ENCODE results near the gene NR2C2. TPM values are rescaled to one million over a fixed set of nuclear protein-coding genes. Genes with fewer than 3 reads are reported as not detected.
A peak's percentile ranks its signal among the peaks of the same experiment; 100 is the strongest.

NR2C2 gene
- total and polyA plus RNA-seq, 9 of the 15 experiments (the other 6 are each of a cell fraction or from before 2014, with no cell fraction given), result 6.1 to 33.0 (median 14.6) TPM

- TF ChIP-seq CREB3 (tag; conservative IDR thresholded peaks at IDR 0.05; ENCODE audit: low read depth) (no peak), SIN3B (IDR thresholded peaks at IDR 0.05; ENCODE audit: low read depth) (no peak), HMG20A (CRISPR knock-in tag; conservative IDR thresholded peaks at IDR 0.05) (no peak), FOXJ2 (tag; IDR thresholded peaks at IDR 0.05) (0 out of 2 replicates have a peak, but pooled peaks have one; percentile 48), HINFP (tag; conservative IDR thresholded peaks at IDR 0.05; ENCODE audit: low read depth) (no peak), FOXA3 (CRISPR knock-in tag; conservative IDR thresholded peaks at IDR 0.05 in 1 of 2, IDR thresholded peaks at IDR 0.05 in 1 of 2) (no peak; a peak in 1 of 4 replicates), ZNF431 (CRISPR knock-in tag; IDR thresholded peaks at IDR 0.05) (peak; percentile 75), TFAM (CRISPR knock-in tag; conservative IDR thresholded peaks at IDR 0.05) (no peak), BRCA1 (IDR thresholded peaks at IDR 0.05) (no peak), BRCA1 (CRISPR knock-in tag; IDR thresholded peaks at IDR 0.05) (no peak), ILF3 (IDR thresholded peaks at IDR 0.05; ENCODE audit: borderline replicate concordance) (no peak; the same call in 1 of the 2 replicates), L3MBTL2 (IDR thresholded peaks at IDR 0.05) (peak; percentile 91), SRSF3 (IDR thresholded peaks at IDR 0.05; ENCODE audit: insufficient read depth, low read length) (peak; percentile 92; the same call in 1 of the 2 replicates), MTA3 (IDR thresholded peaks at IDR 0.05; ENCODE audit: borderline replicate concordance) (peak; percentile 88), CBFB (CRISPR knock-in tag; IDR thresholded peaks at IDR 0.05) (peak; percentile 87; the same call in 1 of the 2 replicates), SP1 (CRISPR knock-in tag; IDR thresholded peaks at IDR 0.05) (peak; percentile 72), RBM22 (IDR thresholded peaks at IDR 0.05; ENCODE audit: low read depth, low read length, poor library complexity, severe bottlenecking) (peak; percentile 91), CBX3 (IDR thresholded peaks at IDR 0.05; ENCODE audit: borderline replicate concordance in 1 of 2, low read length in 2 of 2) (peak in 1 of 2 experiments; percentile 77; a peak in 1 of 3 replicates), FOXM1 (IDR thresholded peaks at IDR 0.05; ENCODE audit: low read depth) (no peak), FOXM1 (CRISPR knock-in tag; IDR thresholded peaks at IDR 0.05; ENCODE audit: low read depth) (peak; percentile 67; the same call in 1 of the 2 replicates), PHF21A (IDR thresholded peaks at IDR 0.05; ENCODE audit: borderline replicate concordance, low read depth) (no peak), SAP30 (IDR thresholded peaks at IDR 0.05; ENCODE audit: borderline replicate concordance, insufficient read depth, low read depth, low read length, poor library complexity, severe bottlenecking) (peak; percentile 81), DMBX1 (CRISPR knock-in tag; IDR thresholded peaks at IDR 0.05; ENCODE audit: borderline replicate concordance) (peak; percentile 38; the same call in 1 of the 2 replicates), OTX1 (CRISPR knock-in tag; IDR thresholded peaks at IDR 0.05) (peak; percentile 84; the same call in 1 of the 2 replicates), ZNF324 (CRISPR knock-in tag; IDR thresholded peaks at IDR 0.05) (0 out of 2 replicates have a peak, but pooled peaks have one; percentile 32), SAFB (IDR thresholded peaks at IDR 0.05; ENCODE audit: borderline replicate concordance, low read depth, low read length) (peak; percentile 68; the same call in 1 of the 2 replicates), ZNF197 (CRISPR knock-in tag; IDR thresholded peaks at IDR 0.05; ENCODE audit: low read depth) (peak; percentile 69; the same call in 1 of the 2 replicates)
Observed at GRCh38 chr3:15064835-15065549, 117.6 kb downstream of the NR2C2 start, which contains the start of gene MRPS25 (continued).
